NT2/D1 (cell line): ENCODE results near the gene NIT1.

ENCODE experiments used
- SUZ12 ChIP-seq: IDR thresholded peaks from 2 replicates; pipeline ENCODE4 v1.6.1; 2011; ENCODE audit not compliant: insufficient read length, insufficient read depth; ENCODE audit errors: extremely low read depth
- YY1 ChIP-seq: IDR thresholded peaks from 2 replicates; pipeline ENCODE4 v1.6.1; 2011; ENCODE audit not compliant: insufficient read length, insufficient read depth
- ZNF274 ChIP-seq: IDR thresholded peaks from 2 replicates; pipeline ENCODE4 v1.6.1; 2011; ENCODE audit warnings: mild to moderate bottlenecking, low read depth, low read length

GRCh38 chr1:161160671-161161145 lies 42.8 kb downstream of the NIT1 start:
- TF ChIP-seq YY1 (no peak), ZNF274 (no peak), SUZ12 (no peak)
